IMR-90 (cell line): ENCODE results near the gene INPP5J. TPM values are rescaled to one million over a fixed set of nuclear protein-coding genes. Genes with fewer than 3 reads are reported as not detected.
A peak's percentile ranks its signal among the peaks of the same experiment; 100 is the strongest.

Experiments used
- ATAC-seq: fragments of 200-7000 bp; cut with Tn5 transposase; 2 replicates; pipeline ENCODE4 v1.9.1; 2020; ENCODE audit warnings: low read depth, mild to moderate bottlenecking, moderate library complexity
- BruUV-seq: library from RNA; stranded (reverse); fragments of 400-500 nt; replicated peaks from 2 replicates; lab custom pipeline; 2021; lab: Mats Ljungman, UMichigan
- CTCF ChIA-PET: fragments of 300-600 bp; formaldehyde crosslinking; extraction: SDS; loops from one replicate; lab custom pipeline; 2021; ENCODE audit warnings: antibody characterized with exemption; lab: Yijun Ruan, JAX
- POLR2A ChIA-PET: fragments of 300-600 bp; sonication (Branson Sonifier 250); formaldehyde crosslinking; loops from one replicate; lab custom pipeline; 2022; ENCODE audit warnings: antibody characterized with exemption; ENCODE audit not compliant: unreplicated experiment; lab: Charles Lee
- DNase-seq: peaks from one replicate; pipeline ENCODE4 v3.0.0; 2013
- H2AFZ ChIP-seq: replicated peaks from 2 replicates; pipeline ENCODE3; 2013; ENCODE audit warnings: low read length, mild to moderate bottlenecking; ENCODE audit not compliant: poor library complexity
- H2AK5ac ChIP-seq: 2 replicates; pipeline ENCODE4 v1.6.1; 2013; ENCODE audit warnings: low read depth, low read length, inconsistent platforms
- H2AK9ac ChIP-seq: replicated peaks from 2 replicates; pipeline ENCODE3; 2013; ENCODE audit warnings: mild to moderate bottlenecking, low read depth, low read length, moderate library complexity; ENCODE audit not compliant: poor library complexity
- H2BK120ac ChIP-seq: 2 replicates; pipeline ENCODE4 v1.6.1; 2013; ENCODE audit warnings: low read depth, low read length, inconsistent platforms
- H2BK15ac ChIP-seq: 3 replicates; pipeline ENCODE4 v1.6.1; 2013; ENCODE audit warnings: low read depth, low read length, inconsistent platforms
- H2BK20ac ChIP-seq: 2 replicates; pipeline ENCODE4 v1.6.1; 2013; ENCODE audit warnings: low read depth, mild to moderate bottlenecking, inconsistent platforms, low read length, moderate library complexity
- H2BK5ac ChIP-seq: 2 replicates; pipeline ENCODE4 v1.6.1; 2013; ENCODE audit warnings: mild to moderate bottlenecking, low read depth, low read length, inconsistent platforms; ENCODE audit not compliant: poor library complexity, severe bottlenecking
- H3K14ac ChIP-seq: replicated peaks from 2 replicates; pipeline ENCODE4 v1.6.1; 2013; ENCODE audit warnings: low read depth, low read length, inconsistent platforms
- H3K18ac ChIP-seq: 2 replicates; pipeline ENCODE4 v1.6.1; 2013; ENCODE audit warnings: low read depth, low read length, control low read depth
- H3K23ac ChIP-seq: 2 replicates; pipeline ENCODE4 v1.6.1; 2013; ENCODE audit warnings: low read depth, low read length, inconsistent platforms
- H3K27ac ChIP-seq: 2 replicates; pipeline ENCODE4 v1.5.1; 2013; ENCODE audit warnings: mild to moderate bottlenecking, control low read depth, low read length; ENCODE audit not compliant: insufficient read depth
- H3K27me3 ChIP-seq: 2 replicates; pipeline ENCODE4 v1.6.1; 2013; ENCODE audit warnings: low read length; ENCODE audit not compliant: control insufficient read depth, insufficient read depth
- H3K36me3 ChIP-seq: 2 replicates; pipeline ENCODE4 v1.6.1; 2013; ENCODE audit warnings: low read length, mixed read lengths; ENCODE audit not compliant: control insufficient read depth, insufficient read depth
- H3K4ac ChIP-seq: 2 replicates; pipeline ENCODE4 v1.6.1; 2013; ENCODE audit warnings: low read depth, low read length, inconsistent platforms
- H3K4me1 ChIP-seq: 2 replicates; pipeline ENCODE4 v1.6.1; 2013; ENCODE audit warnings: low read length, mixed read lengths; ENCODE audit not compliant: control insufficient read depth, insufficient read depth
- H3K4me2 ChIP-seq: 2 replicates; pipeline ENCODE4 v1.6.1; 2013; ENCODE audit warnings: low read depth, mild to moderate bottlenecking, control low read depth, low read length, moderate library complexity
- H3K4me3 ChIP-seq: 2 replicates; pipeline ENCODE4 v1.5.1; 2013; ENCODE audit warnings: low read depth, mild to moderate bottlenecking, control low read depth, low read length, moderate library complexity; ENCODE audit not compliant: insufficient read depth
- H3K56ac ChIP-seq: 2 replicates; pipeline ENCODE4 v1.6.1; 2013; ENCODE audit warnings: low read length, inconsistent platforms; ENCODE audit not compliant: insufficient read depth; ENCODE audit errors: extremely low read depth
- H3K79me1 ChIP-seq, 2 experiments: 2 replicates each; pipeline ENCODE4 v1.6.1; 2013; ENCODE audit warnings: low read length in 2 of 2, inconsistent platforms in 1 of 2, low read depth in 1 of 2
- H3K9ac ChIP-seq: 2 replicates; pipeline ENCODE4 v1.6.1; 2013; ENCODE audit warnings: low read depth, low read length, control low read depth
- H3K9me1 ChIP-seq: 2 replicates; pipeline ENCODE4 v1.6.1; 2013; ENCODE audit warnings: low read length, inconsistent platforms; ENCODE audit not compliant: insufficient read depth
- H3K9me3 ChIP-seq: 2 replicates; pipeline ENCODE4 v1.6.1; 2013; ENCODE audit warnings: low read length; ENCODE audit not compliant: control insufficient read depth, insufficient read depth
- H4K20me1 ChIP-seq: 2 replicates; pipeline ENCODE4 v1.6.1; 2013; ENCODE audit warnings: low read length, inconsistent platforms; ENCODE audit not compliant: insufficient read depth
- H4K5ac ChIP-seq: 2 replicates; pipeline ENCODE4 v1.6.1; 2013; ENCODE audit warnings: mild to moderate bottlenecking, low read depth, low read length, control low read depth
- H4K8ac ChIP-seq, 2 experiments: 2 replicates each; pipeline ENCODE4 v1.6.1; 2013; ENCODE audit warnings: low read depth in 2 of 2, low read length in 2 of 2, control low read depth in 1 of 2, inconsistent platforms in 1 of 2
- H4K91ac ChIP-seq: 2 replicates; pipeline ENCODE4 v1.6.1; 2013; ENCODE audit warnings: low read depth, low read length, inconsistent platforms; ENCODE audit not compliant: insufficient read depth
- CTCF ChIP-seq: conservative IDR thresholded peaks from 2 replicates; pipeline ENCODE4 v1.5.1; 2012; ENCODE audit warnings: mild to moderate bottlenecking, low read depth, low read length, improper control_type of control experiment
- FOS ChIP-seq: fragments of 150-350 bp; IDR thresholded peaks from 2 replicates; pipeline ENCODE4 v1.6.1; 2016; ENCODE audit warnings: low read depth, low read length
- MXI1 ChIP-seq: IDR thresholded peaks from 2 replicates; pipeline ENCODE4 v1.6.1; 2012; ENCODE audit warnings: low read depth, mild to moderate bottlenecking, low read length, moderate library complexity, borderline replicate concordance
- POLR2A ChIP-seq: IDR thresholded peaks from 2 replicates; pipeline ENCODE4 v1.6.1; 2012; ENCODE audit warnings: mild to moderate bottlenecking, low read depth, low read length
- SMC3 ChIP-seq: fragments of 150-350 bp; IDR thresholded peaks from 2 replicates; pipeline ENCODE4 v1.6.1; 2016; ENCODE audit warnings: low read depth, mild to moderate bottlenecking, antibody characterized with exemption, low read length, moderate library complexity
- WGBS, 2 experiments: methylation state at CpG; one replicate each; pipeline versions ENCODE4 v1.1.5 to v1.1.7; 2013; ENCODE audit warnings: missing lambda C conversion rate in 2 of 2; ENCODE audit not compliant: insufficient read length in 1 of 2; ENCODE audit errors: extremely low coverage in 2 of 2; 5-methylcytosine and 5-hydroxymethylcytosine counted together
- dilution Hi-C: fragments of 300-500 bp; cut with HindIII; formaldehyde crosslinking; loops from one replicate; pipeline ENCODE4 v1.14.3; 2018; ENCODE audit warnings: low sequenced_read_pairs; ENCODE audit not compliant: unreplicated experiment
- in situ Hi-C: fragments of 300-500 bp; cut with MboI; formaldehyde crosslinking; loops from 3 replicates; pipeline ENCODE4 v1.14.3; 2019; ENCODE audit warnings: low sequenced_read_pairs, inconsistent platforms, mixed read lengths
- intact Hi-C: fragments of 100-400 bp; cut with micrococcal nuclease; formaldehyde crosslinking; loops from 2 replicates; pipeline ENCODE4 v1.10.0; 2022
- polyA plus RNA-seq, 3 experiments: library from polyadenylated mRNA; depleted of rRNA; stranded (reverse); fragments of >200 nt; gene quantifications; 2 replicates each; pipeline ENCODE4 v1.2.3, GENCODE V29; 2012; ENCODE audit warnings: low replicate concordance in 1 of 3
- total RNA-seq: library from RNA; depleted of rRNA; stranded (reverse); fragments of >200 nt; gene quantifications from 2 replicates; pipeline ENCODE4 v1.2.3, GENCODE V29; 2012

INPP5J gene
- total and polyA plus RNA-seq, 2 of the 4 experiments (the other 2 are of a cell fraction) = 0.36 to 2.2 TPM

GRCh38 chr22:31097941-31098631 lies 24.7 kb upstream of the INPP5J start:
- Histone ChIP-seq H4K8ac (no peak overlapping the region; a peak in 1 of 4 replicates), H3K9me1 (peaks cover 16% of the 10 kb centered on the region), H4K5ac (no peak overlapping the region), H4K20me1 (peaks cover 10% of the 10 kb centered on the region), H2BK120ac (no peak overlapping the region), H3K56ac (no peak overlapping the region), H3K4me2 (no peak overlapping the region), H3K36me3 (peaks cover 67% of the 10 kb centered on the region), H3K4me3 (no peak overlapping the region), H3K27me3 (no peaks in the 10 kb centered on the region), H2BK5ac (peak overlapping the region; percentile 32), H4K91ac (no peak overlapping the region), H3K18ac (no peak overlapping the region), H3K79me1 (peaks cover 6 to 43% of the 10 kb centered on the region in 2 experiments; a peak in 2 of 4 replicates), H2AK9ac (peak overlapping the region; percentile 51), H3K4me1 (peaks cover 26% of the 10 kb centered on the region), H2BK20ac (no peak overlapping the region), H3K9ac (no peak overlapping the region), H2AK5ac (peak overlapping the region; percentile 15), H3K23ac (peak overlapping the region; percentile 8; the same call in 1 of the 2 replicates), H2AFZ (peak overlapping the region; percentile 21), H3K27ac (0 out of 2 replicates have a peak overlapping the region, but pooled peaks have one; percentile 2), H2BK15ac (no peak overlapping the region), H3K9me3 (no peaks in the 10 kb centered on the region), H3K4ac (peak overlapping the region; percentile 40; the same call in 1 of the 2 replicates), H3K14ac (peak overlapping the region; percentile 63; the same call in 1 of the 2 replicates)
- intact Hi-C loops (no loop called here), dilution Hi-C loops (no loop called here), in situ Hi-C loops (no loop called here)
- no peak for DNase-seq
- CTCF ChIA-PET = interaction anchor here (1.0 kb wide), 1 partner anchor 50 kb away, joined by 3 read pairs; no protein-coding TSS in a partner anchor
- no TSS peak for BruUV-seq
- POLR2A ChIA-PET = no interaction called here
- ATAC-seq = no peak
- WGBS, 2 experiments = no CpG with 5 or more reads among the region's 10 CpGs
- TF ChIP-seq FOS (no peak), CTCF (no peak), POLR2A (0 out of 2 replicates have a peak, but pooled peaks have one; percentile 15), SMC3 (no peak), MXI1 (no peak)
